SU-DHL-6 (cell line): ENCODE measurements around the gene PRSS2.
A peak's percentile ranks its signal among the peaks of the same experiment; 100 is the strongest.
"Not testable (repeated sequence)": the region's sequence is repeated elsewhere in the genome, so short reads cannot be mapped to it uniquely, and the experiment has no call there.

ENCODE experiments used
- H2AFZ ChIP-seq: fragments of 200-600 bp; sonication (generic); 2 replicates; pipeline ENCODE4 v1.6.1; 2014; ENCODE audit warnings: low read depth, mild to moderate bottlenecking, moderate library complexity, mixed read lengths, antibody characterized with exemption, low read length; ENCODE audit not compliant: severe bottlenecking
- H3F3A ChIP-seq: fragments of 200-600 bp; shearing (Covaris generic); 2 replicates; pipeline ENCODE4 v1.6.0; 2016; ENCODE audit warnings: antibody characterized with exemption, mild to moderate bottlenecking; ENCODE audit not compliant: insufficient read depth
- H3K27ac ChIP-seq: fragments of 200-600 bp; sonication (generic); 2 replicates; pipeline ENCODE4 v1.5.1; 2016; ENCODE audit warnings: low read depth, mild to moderate bottlenecking, low read length, moderate library complexity, mixed read lengths
- H3K27me3 ChIP-seq: fragments of 200-600 bp; sonication (generic), shearing (Covaris generic); 2 replicates; pipeline ENCODE4 v1.6.0; 2014; ENCODE audit warnings: mild to moderate bottlenecking, low read length
- H3K36me3 ChIP-seq: fragments of 200-600 bp; sonication (generic); 2 replicates; pipeline ENCODE4 v1.6.1; 2014; ENCODE audit warnings: mild to moderate bottlenecking, low read length, mixed read lengths
- H3K4me2 ChIP-seq: fragments of 300-600, 200-600 bp; shearing (Covaris generic), sonication (generic); 2 replicates; pipeline ENCODE4 v1.6.0; 2014; ENCODE audit warnings: low read length, low read depth, mild to moderate bottlenecking; ENCODE audit not compliant: poor library complexity, severe bottlenecking
- H3K4me3 ChIP-seq: fragments of 200-600 bp; sonication (generic); 2 replicates; pipeline ENCODE4 v1.5.1; 2014; ENCODE audit warnings: antibody characterized with exemption, low read length, mild to moderate bottlenecking, mixed read lengths; ENCODE audit not compliant: insufficient read depth, poor library complexity, severe bottlenecking
- H3K79me2 ChIP-seq: fragments of 200-600 bp; sonication (generic); 2 replicates; pipeline ENCODE4 v1.6.1; 2014; ENCODE audit warnings: mild to moderate bottlenecking, low read length, moderate library complexity; ENCODE audit not compliant: insufficient read depth
- H3K9ac ChIP-seq: fragments of 200-600 bp; sonication (generic); 2 replicates; pipeline ENCODE4 v1.7.0; 2014; ENCODE audit warnings: mild to moderate bottlenecking, low read length
- H3K9me2 ChIP-seq: fragments of 200-600 bp; sonication (generic); replicated peaks from 2 replicates; pipeline ENCODE4 v1.6.1; 2014; ENCODE audit warnings: low read length; ENCODE audit not compliant: insufficient read depth
- H3K9me3 ChIP-seq: fragments of 200-600 bp; sonication (generic); 2 replicates; pipeline ENCODE4 v1.6.1; 2014; ENCODE audit warnings: low read length, mixed read lengths; ENCODE audit not compliant: insufficient read depth
- H4K20me1 ChIP-seq: fragments of 200-600 bp; sonication (generic); 2 replicates; pipeline ENCODE4 v1.6.1; 2014; ENCODE audit warnings: low read depth, mild to moderate bottlenecking, antibody characterized with exemption, low read length, moderate library complexity, mixed read lengths
- EZH2phosphoT487 ChIP-seq: fragments of 200-600 bp; sonication (generic), shearing (Covaris generic); conservative IDR thresholded peaks from 2 replicates; pipeline ENCODE4 v1.6.1; 2018; ENCODE audit warnings: mild to moderate bottlenecking, antibody characterized with exemption, low read length, moderate library complexity, mixed read lengths
- TF ChIP-seq, protein P1 (sequence below): fragments of 200-600 bp; sonication (generic); IDR thresholded peaks from one replicate; pipeline ENCODE4 v1.5.1; 2017; ENCODE audit warnings: antibody characterized with exemption, mild to moderate bottlenecking, low read length, moderate library complexity; ENCODE audit not compliant: insufficient read depth, poor library complexity, severe bottlenecking

Gene PRSS2

DNA sequence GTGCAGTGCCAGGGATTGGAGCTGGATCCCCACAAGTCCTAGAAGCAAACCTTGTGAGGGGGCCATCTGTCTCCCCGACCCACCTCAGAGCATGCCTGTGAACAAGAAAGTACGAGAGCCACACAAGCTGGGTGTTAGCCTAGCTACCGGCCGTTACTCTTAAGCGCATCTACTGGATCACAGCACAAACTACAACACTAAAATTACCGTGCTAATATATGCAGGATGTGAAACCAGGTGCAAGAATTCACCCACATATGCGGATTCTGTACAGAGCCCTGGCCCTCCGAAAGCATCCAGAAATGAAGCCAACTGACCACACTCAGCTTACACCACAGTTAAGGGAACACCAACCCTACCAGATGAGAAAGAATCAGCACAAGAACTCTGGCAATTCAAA is 37.5 kb upstream of the PRSS2 start:
- Histone ChIP-seq H3K36me3 (no peaks in the 10 kb centered on the region), H4K20me1 (no peaks in the 10 kb centered on the region), H2AFZ (peak overlapping the region; percentile 81), H3K79me2 (no peaks in the 10 kb centered on the region), H3K9ac (no peak overlapping the region), H3K9me3 (no peaks in the 10 kb centered on the region), H3K27ac (no peak overlapping the region), H3K4me3 (no peak overlapping the region), H3K4me2 (peak overlapping the region; percentile 44), H3F3A (no peaks in the 10 kb centered on the region), H3K9me2 (no peaks in the 10 kb centered on the region), H3K27me3 (no peaks in the 10 kb centered on the region)
- TF ChIP-seq EZH2phosphoT487: no peak
- TF ChIP-seq, protein P1, sequence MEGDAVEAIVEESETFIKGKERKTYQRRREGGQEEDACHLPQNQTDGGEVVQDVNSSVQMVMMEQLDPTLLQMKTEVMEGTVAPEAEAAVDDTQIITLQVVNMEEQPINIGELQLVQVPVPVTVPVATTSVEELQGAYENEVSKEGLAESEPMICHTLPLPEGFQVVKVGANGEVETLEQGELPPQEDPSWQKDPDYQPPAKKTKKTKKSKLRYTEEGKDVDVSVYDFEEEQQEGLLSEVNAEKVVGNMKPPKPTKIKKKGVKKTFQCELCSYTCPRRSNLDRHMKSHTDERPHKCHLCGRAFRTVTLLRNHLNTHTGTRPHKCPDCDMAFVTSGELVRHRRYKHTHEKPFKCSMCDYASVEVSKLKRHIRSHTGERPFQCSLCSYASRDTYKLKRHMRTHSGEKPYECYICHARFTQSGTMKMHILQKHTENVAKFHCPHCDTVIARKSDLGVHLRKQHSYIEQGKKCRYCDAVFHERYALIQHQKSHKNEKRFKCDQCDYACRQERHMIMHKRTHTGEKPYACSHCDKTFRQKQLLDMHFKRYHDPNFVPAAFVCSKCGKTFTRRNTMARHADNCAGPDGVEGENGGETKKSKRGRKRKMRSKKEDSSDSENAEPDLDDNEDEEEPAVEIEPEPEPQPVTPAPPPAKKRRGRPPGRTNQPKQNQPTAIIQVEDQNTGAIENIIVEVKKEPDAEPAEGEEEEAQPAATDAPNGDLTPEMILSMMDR: no peak

DNA sequence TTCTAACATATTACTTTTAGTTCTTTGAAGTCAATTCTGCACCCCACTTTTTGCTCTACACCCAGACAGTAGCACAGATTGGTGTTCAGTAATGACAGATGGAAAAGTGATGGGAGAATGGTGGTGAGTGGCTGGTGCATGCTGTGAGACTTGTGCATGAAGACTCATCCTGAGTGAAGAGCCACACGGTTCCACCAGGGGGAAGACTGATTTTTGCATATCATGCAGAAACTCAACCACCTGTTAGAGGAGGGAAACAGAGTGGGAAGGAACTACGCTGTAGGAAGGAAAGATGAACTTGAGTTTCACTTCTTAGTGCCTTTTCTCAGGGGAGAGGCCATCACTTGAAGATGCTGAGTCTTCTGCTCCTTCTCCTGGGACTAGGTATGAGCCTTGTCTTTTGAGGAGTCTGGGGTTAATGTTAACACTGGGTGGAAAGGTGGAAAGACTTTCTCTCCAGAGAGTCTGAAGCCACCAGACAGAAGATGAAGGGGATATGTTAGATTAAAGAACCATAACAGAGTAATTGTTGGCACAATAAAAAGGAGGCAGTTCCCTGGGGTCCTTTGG is 30.8 kb upstream of the PRSS2 start:
- H2AFZ ChIP-seq: no peak overlapping the region
- H3K9me3 ChIP-seq: no peaks in the 10 kb centered on the region
- H3K9me2 ChIP-seq: no peaks in the 10 kb centered on the region
- H3F3A ChIP-seq: no peaks in the 10 kb centered on the region
- H3K9ac ChIP-seq: no peak overlapping the region
- H3K4me3 ChIP-seq: no peak overlapping the region
- H3K4me2 ChIP-seq: peak overlapping the region; percentile 7
- H3K27ac ChIP-seq: no peak overlapping the region
- H3K36me3 ChIP-seq: no peaks in the 10 kb centered on the region
- TF ChIP-seq, protein P1: peak; percentile 24
- no peak for TF ChIP-seq EZH2phosphoT487
- no peaks in the 10 kb centered on the region for H4K20me1 ChIP-seq
- no peaks in the 10 kb centered on the region for H3K27me3 ChIP-seq
- H3K79me2 ChIP-seq: no peaks in the 10 kb centered on the region

DNA sequence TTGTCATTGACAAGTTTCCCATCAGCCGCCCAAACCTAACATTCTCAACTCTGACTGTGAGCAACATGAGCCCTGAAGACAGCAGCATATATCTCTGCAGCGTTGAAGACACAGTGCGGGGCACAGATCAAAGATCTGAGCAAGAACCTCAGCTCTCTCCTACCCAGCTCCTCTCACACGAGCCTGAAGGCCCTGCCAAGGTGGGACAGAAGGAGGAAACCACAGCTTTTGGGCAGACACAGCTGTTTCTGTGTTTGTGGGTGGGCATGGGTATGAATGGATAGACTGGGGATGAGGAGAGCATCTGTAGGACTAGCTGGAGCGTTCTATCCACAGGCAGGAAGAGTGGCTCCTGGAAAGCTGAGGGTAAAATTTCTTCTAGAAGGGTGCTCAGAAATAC is 30.0 kb upstream of the PRSS2 start:
- H3K36me3 ChIP-seq: no peaks in the 10 kb centered on the region
- H3K27ac ChIP-seq: no peak overlapping the region
- no peaks in the 10 kb centered on the region for H3K79me2 ChIP-seq
- H3K4me3 ChIP-seq: no peak overlapping the region
- H3F3A ChIP-seq: no peaks in the 10 kb centered on the region
- H3K9me2 ChIP-seq: no peaks in the 10 kb centered on the region
- TF ChIP-seq EZH2phosphoT487: no peak
- no peak overlapping the region for H3K9ac ChIP-seq
- H3K9me3 ChIP-seq: no peaks in the 10 kb centered on the region
- no peaks in the 10 kb centered on the region for H3K27me3 ChIP-seq
- H3K4me2 ChIP-seq: no peak overlapping the region
- H2AFZ ChIP-seq: no peak overlapping the region
- no peaks in the 10 kb centered on the region for H4K20me1 ChIP-seq

DNA sequence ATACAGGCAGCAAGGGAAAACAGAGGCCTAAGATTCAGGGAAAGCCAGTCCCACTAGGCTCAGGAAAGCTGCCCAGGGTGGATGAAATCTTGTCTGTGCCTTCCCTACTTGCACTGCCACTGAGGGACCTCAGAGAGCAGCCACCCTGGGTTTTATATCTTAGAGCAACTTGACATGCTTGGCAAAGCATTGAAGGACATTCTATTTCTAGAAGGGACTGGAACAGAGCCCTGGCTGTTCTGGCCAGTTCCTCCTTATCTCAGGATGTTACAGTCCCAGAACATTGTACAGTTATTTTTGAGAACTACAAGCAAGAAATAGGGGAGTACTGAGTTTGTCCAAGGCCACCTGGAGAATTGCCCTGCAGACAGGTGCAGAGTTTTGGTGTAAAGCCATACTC is 28.8 kb upstream of the PRSS2 start:
- H3K9me2 ChIP-seq, H3K9ac ChIP-seq, H3K36me3 ChIP-seq, H2AFZ ChIP-seq, H3K9me3 ChIP-seq, H3K79me2 ChIP-seq, H3K27ac ChIP-seq, H3K4me3 ChIP-seq, H3K4me2 ChIP-seq, H3K27me3 ChIP-seq, H4K20me1 ChIP-seq, H3F3A ChIP-seq: not testable (repeated sequence)
